HepG2 (cell line): ENCODE data around the gene PIP4K2B.

Source experiments
- SMAD3 ChIP-seq: sonication (generic); formaldehyde crosslinking; IDR thresholded peaks from 2 replicates; pipeline ENCODE4 v1.4.0; 2020; ENCODE audit warnings: missing genetic modification reagents
- ZFP41 ChIP-seq: sonication (generic); formaldehyde crosslinking; IDR thresholded peaks from 2 replicates; pipeline ENCODE4 v1.4.0; 2020; ENCODE audit warnings: mild to moderate bottlenecking, missing genetic modification reagents, borderline replicate concordance
- ZNF660 ChIP-seq: sonication (generic); formaldehyde crosslinking; IDR thresholded peaks from 2 replicates; pipeline ENCODE4 v1.5.1; 2020; ENCODE audit warnings: mild to moderate bottlenecking, low read depth, missing genetic modification reagents, borderline replicate concordance
- TF ChIP-seq, protein P1 (sequence below): IDR thresholded peaks from 2 replicates; pipeline ENCODE4 v1.6.1; 2016; ENCODE audit warnings: low read depth, borderline replicate concordance

DNA sequence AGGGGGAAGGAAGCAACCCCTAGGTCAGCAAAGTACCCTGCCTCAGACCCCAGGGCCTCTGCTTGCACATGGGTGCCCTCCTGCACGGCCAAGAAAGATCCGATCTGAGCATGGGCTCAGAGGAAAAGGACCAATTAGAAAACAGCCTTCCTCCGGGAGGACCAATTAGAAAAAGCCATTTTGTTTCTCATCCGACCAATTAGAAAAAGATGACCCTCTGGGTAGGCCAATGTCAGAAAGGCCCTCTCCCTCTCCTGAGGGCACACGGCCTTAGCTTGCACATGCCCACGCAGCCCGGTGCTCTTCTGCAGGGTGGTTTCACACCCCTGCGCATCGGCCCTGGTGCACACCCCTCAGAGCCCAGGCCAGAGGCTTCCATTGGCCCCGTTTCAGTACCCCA, 74.3 kb downstream of the PIP4K2B start:
- TF ChIP-seq ZNF660 (CRISPR knock-in tag) (no peak), ZFP41 (no peak), SMAD3 (CRISPR knock-in tag) (no peak)
- TF ChIP-seq, protein P1, sequence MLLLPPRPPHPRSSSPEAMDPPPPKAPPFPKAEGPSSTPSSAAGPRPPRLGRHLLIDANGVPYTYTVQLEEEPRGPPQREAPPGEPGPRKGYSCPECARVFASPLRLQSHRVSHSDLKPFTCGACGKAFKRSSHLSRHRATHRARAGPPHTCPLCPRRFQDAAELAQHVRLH (CRISPR knock-in tag), result no peak
